SK-N-MC (cell line): ENCODE results near the gene RTN4R.

Source experiments
- EZH2 ChIP-seq: fragments of 200-600 bp; sonication (generic); IDR thresholded peaks from one replicate; pipeline ENCODE4 v1.6.1; 2017; ENCODE audit warnings: antibody characterized with exemption
- FOXP2 ChIP-seq: optimal IDR thresholded peaks from 2 replicates; pipeline ENCODE3; 2011; ENCODE audit warnings: mild to moderate bottlenecking, moderate library complexity; ENCODE audit not compliant: insufficient read depth; ENCODE audit errors: extremely low read length, control extremely low read depth
- POLR2AphosphoS5 ChIP-seq: IDR thresholded peaks from 2 replicates; pipeline ENCODE4 v1.6.1; 2012; ENCODE audit warnings: mild to moderate bottlenecking, low read depth, low read length, borderline replicate concordance

- TF ChIP-seq POLR2AphosphoS5 (no peak), EZH2 (no peak), FOXP2 (no peak)
Measured at GRCh38 chr22:20298110-20298802, 30.1 kb upstream of the RTN4R start.
